ENCODE measurements around the gene ATP13A3. TPM values are rescaled to one million over a fixed set of nuclear protein-coding genes. Genes with fewer than 3 reads are reported as not detected.

The ATP13A3 gene
- total and polyA plus RNA-seq, 9 of the 15 experiments (the other 6 are each of a cell fraction or from before 2014, with no cell fraction given): 16.6 to 135 (median 86.6) TPM

DNA sequence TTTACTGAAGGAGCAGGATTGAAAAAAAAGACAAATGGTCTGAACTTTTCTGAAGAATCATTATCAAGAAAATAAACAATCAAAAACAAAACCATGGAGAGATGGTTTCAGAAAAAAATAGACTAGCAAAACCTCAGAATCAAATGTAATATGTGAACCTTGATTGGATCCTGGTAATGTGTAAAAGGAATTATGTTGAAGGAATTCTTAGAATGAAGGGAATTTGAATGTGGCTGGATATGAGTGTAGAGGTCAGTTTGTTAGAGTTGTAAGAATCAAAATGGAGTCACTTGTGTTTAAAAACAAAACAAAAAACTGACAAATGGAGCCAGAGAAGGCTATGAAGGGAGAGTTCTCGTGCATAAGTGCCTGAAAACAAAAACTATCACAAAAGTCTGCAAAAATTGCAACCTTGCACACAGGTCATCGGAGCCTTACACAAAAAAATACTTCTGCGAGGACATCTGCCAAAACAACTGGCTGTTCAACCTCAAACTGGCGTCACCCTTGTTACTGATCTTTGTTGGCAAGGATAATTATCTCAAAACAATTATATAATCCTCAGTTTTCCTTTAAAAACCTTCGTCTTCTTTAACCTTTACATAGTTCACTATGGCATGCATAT, 19.1 kb upstream of the ATP13A3 start:
- Histone ChIP-seq H3K9me1 (ENCODE audit: control insufficient read depth, insufficient read depth, low read length) (no peaks in the 10 kb centered on the region), H4K20me1 (replicated peaks; ENCODE audit: control insufficient read depth, insufficient read depth, low read length) (no peaks in the 10 kb centered on the region), H3K36me3 (ENCODE audit: control insufficient read depth, insufficient read depth, low read length) (no peaks in the 10 kb centered on the region), H3K9me3 (replicated peaks; ENCODE audit: control insufficient read depth, insufficient read depth, low read depth, low read length) (no peaks in the 10 kb centered on the region), H3K27me3 (ENCODE audit: control insufficient read depth in 2 of 2, insufficient read depth in 2 of 2, low read length in 2 of 2) (no peaks in the 10 kb centered on the region), H3K4me3 (no peak overlapping the region), H3K4me2 (ENCODE audit: insufficient read depth, low read length) (no peak overlapping the region), H2AFZ (ENCODE audit: low read depth, low read length) (no peak overlapping the region), H3K9ac (ENCODE audit: insufficient read depth in 1 of 2, low read depth in 2 of 2, low read length in 2 of 2) (no peak overlapping the region), H3K27ac (ENCODE audit: extremely low read depth, low read depth, low read length) (no peak overlapping the region), H3K4me1 (replicated peaks in 1 of 2; ENCODE audit: control insufficient read depth in 2 of 2, insufficient read depth in 2 of 2, low read length in 2 of 2) (peaks cover 7 to 8% of the 10 kb centered on the region in 2 experiments; a peak in 3 of 5 replicates), H3K79me2 (ENCODE audit: control insufficient read depth, insufficient read depth, low read length) (no peaks in the 10 kb centered on the region)
- ChIA-PET POLR2A (interaction anchor here (0.6 kb wide), 1 partner anchor 13 kb away, joined by 3 read pairs; no protein-coding TSS in a partner anchor), CTCF (ENCODE audit: low intra/inter-chr PET ratio) (no interaction called here)
- ATAC-seq (no peak), FAIRE-seq (no peak), DNase-seq (ENCODE audit: extremely low read depth in 1 of 4, low spot score in 3 of 4) (no peak)
- intact Hi-C loops (cut with micrococcal nuclease) (no loop called here), in situ Hi-C loops (cut with MboI) (no loop called here)
- BruUV-seq (replicated peaks): no TSS peak
- 55% methylated on average over 5 of the region's 5 CpGs for WGBS (ENCODE audit: insufficient coverage, low coverage, missing lambda C conversion rate)
- TF ChIP-seq PTRF (tag; IDR thresholded peaks at IDR 0.05): 0 out of 2 replicates have a peak, but pooled peaks have one; percentile 28
- TF ChIP-seq DNMT1 (IDR thresholded peaks at IDR 0.05): no peak
- no peak for TF ChIP-seq ZNF165 (CRISPR knock-in tag; IDR thresholded peaks at IDR 0.05; ENCODE audit: borderline replicate concordance)
- 0 out of 2 replicates have a peak, but pooled peaks have one; percentile 49 for TF ChIP-seq MEF2D (tag; conservative IDR thresholded peaks at IDR 0.05; ENCODE audit: low read depth)

- BruUV-seq (replicated peaks): no TSS peak
- DNase-seq (ENCODE audit: extremely low read depth in 1 of 4, low spot score in 3 of 4): no peak
- intact Hi-C loops (cut with micrococcal nuclease): no loop called here
- no peaks in the 10 kb centered on the region for H4K20me1 ChIP-seq (replicated peaks; ENCODE audit: control insufficient read depth, insufficient read depth, low read length)
- in situ Hi-C loops (cut with MboI): no loop called here
- 78% methylated on average over 7 of the region's 7 CpGs for WGBS (ENCODE audit: insufficient coverage, low coverage, missing lambda C conversion rate)
- no peaks in the 10 kb centered on the region for H3K27me3 ChIP-seq (ENCODE audit: control insufficient read depth in 2 of 2, insufficient read depth in 2 of 2, low read length in 2 of 2)
- H2AFZ ChIP-seq (ENCODE audit: low read depth, low read length): no peak overlapping the region
- CTCF ChIA-PET (ENCODE audit: low intra/inter-chr PET ratio): no interaction called here
- H3K79me2 ChIP-seq (ENCODE audit: control insufficient read depth, insufficient read depth, low read length): no peaks in the 10 kb centered on the region
- no peak overlapping the region for H3K4me3 ChIP-seq
- H3K36me3 ChIP-seq (ENCODE audit: control insufficient read depth, insufficient read depth, low read length): no peaks in the 10 kb centered on the region
- peaks cover 7 to 8% of the 10 kb centered on the region in 2 experiments; a peak in 3 of 5 replicates for H3K4me1 ChIP-seq (replicated peaks in 1 of 2; ENCODE audit: control insufficient read depth in 2 of 2, insufficient read depth in 2 of 2, low read length in 2 of 2)
- FAIRE-seq: no peak
- no peak overlapping the region for H3K4me2 ChIP-seq (ENCODE audit: insufficient read depth, low read length)
- POLR2A ChIA-PET: interaction anchor here (0.6 to 1.9 kb wide), 5 partner anchors 9 to 24 kb away, joined by 3 to 4 read pairs (median 3); no protein-coding TSS in a partner anchor
- H3K9ac ChIP-seq (ENCODE audit: insufficient read depth in 1 of 2, low read depth in 2 of 2, low read length in 2 of 2): no peak overlapping the region
- ATAC-seq: no peak
- no peak overlapping the region for H3K27ac ChIP-seq (ENCODE audit: extremely low read depth, low read depth, low read length)
- no peaks in the 10 kb centered on the region for H3K9me1 ChIP-seq (ENCODE audit: control insufficient read depth, insufficient read depth, low read length)
- H3K9me3 ChIP-seq (replicated peaks; ENCODE audit: control insufficient read depth, insufficient read depth, low read depth, low read length): no peaks in the 10 kb centered on the region
- TF ChIP-seq ZNF408 (CRISPR knock-in tag; IDR thresholded peaks at IDR 0.05; ENCODE audit: low read depth): no peak
- TF ChIP-seq HOXB6 (CRISPR knock-in tag; IDR thresholded peaks at IDR 0.05; ENCODE audit: borderline replicate concordance): no peak
- TF ChIP-seq MCM2 (IDR thresholded peaks at IDR 0.05; ENCODE audit: low read depth): no peak
- no peak for TF ChIP-seq RFX5 (IDR thresholded peaks at IDR 0.05; ENCODE audit: low read depth, low read length)
- TF ChIP-seq, protein P1, sequence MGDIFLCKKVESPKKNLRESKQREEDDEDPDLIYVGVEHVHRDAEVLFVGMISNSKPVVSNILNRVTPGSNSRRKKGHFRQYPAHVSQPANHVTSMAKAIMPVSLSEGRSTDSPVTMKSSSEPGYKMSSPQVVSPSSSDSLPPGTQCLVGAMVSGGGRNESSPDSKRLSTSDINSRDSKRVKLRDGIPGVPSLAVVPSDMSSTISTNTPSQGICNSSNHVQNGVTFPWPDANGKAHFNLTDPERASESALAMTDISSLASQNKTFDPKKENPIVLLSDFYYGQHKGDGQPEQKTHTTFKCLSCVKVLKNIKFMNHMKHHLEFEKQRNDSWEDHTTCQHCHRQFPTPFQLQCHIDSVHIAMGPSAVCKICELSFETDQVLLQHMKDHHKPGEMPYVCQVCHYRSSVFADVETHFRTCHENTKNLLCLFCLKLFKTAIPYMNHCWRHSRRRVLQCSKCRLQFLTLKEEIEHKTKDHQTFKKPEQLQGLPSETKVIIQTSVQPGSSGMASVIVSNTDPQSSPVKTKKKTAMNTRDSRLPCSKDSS (IDR thresholded peaks at IDR 0.05; ENCODE audit: low read depth, partially characterized antibody): no peak
- no peak for TF ChIP-seq ZFX (CRISPR knock-in tag; IDR thresholded peaks at IDR 0.05)
- TF ChIP-seq CGGBP1 (CRISPR knock-in tag; IDR thresholded peaks at IDR 0.05): no peak
- TF ChIP-seq MED1 (CRISPR knock-in tag; IDR thresholded peaks at IDR 0.05; ENCODE audit: borderline replicate concordance): no peak
- TF ChIP-seq, protein P2, sequence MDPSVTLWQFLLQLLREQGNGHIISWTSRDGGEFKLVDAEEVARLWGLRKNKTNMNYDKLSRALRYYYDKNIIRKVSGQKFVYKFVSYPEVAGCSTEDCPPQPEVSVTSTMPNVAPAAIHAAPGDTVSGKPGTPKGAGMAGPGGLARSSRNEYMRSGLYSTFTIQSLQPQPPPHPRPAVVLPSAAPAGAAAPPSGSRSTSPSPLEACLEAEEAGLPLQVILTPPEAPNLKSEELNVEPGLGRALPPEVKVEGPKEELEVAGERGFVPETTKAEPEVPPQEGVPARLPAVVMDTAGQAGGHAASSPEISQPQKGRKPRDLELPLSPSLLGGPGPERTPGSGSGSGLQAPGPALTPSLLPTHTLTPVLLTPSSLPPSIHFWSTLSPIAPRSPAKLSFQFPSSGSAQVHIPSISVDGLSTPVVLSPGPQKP (CRISPR knock-in tag; IDR thresholded peaks at IDR 0.05): no peak
- no peak for TF ChIP-seq RFX1 (IDR thresholded peaks at IDR 0.05)
Measured at GRCh38 chr3:194504861-194505260, 18.1 kb upstream of the ATP13A3 start.
